Esophagus squamous epithelium (tissue), 4 donors: ENCODE results near the gene ZAP70.

ENCODE experiments used
- CTCF ChIP-seq, 6 experiments: fragments of 450-650 bp in 4 of 6; fragments of 200-600 bp in 2 of 6; sonication (generic) in 2 of 6; IDR thresholded peaks; one replicate each; pipeline ENCODE4 v1.5.1; 2016 to 2019; ENCODE audit warnings: antibody characterized with exemption in 6 of 6, mild to moderate bottlenecking in 4 of 6, moderate library complexity in 4 of 6
- POLR2A ChIP-seq, 4 donors: fragments of 450-650 bp; IDR thresholded peaks; one replicate each; pipeline ENCODE4 v1.6.1; 2017; ENCODE audit warnings: antibody characterized with exemption in 4 of 4, mild to moderate bottlenecking in 4 of 4, moderate library complexity in 3 of 4

- TF ChIP-seq POLR2A (IDR thresholded peaks at IDR 0.05): no peak
- no peak for TF ChIP-seq CTCF (IDR thresholded peaks at IDR 0.05)
Measured at GRCh38 chr2:97670471-97670870, 42.9 kb upstream of the ZAP70 start.
